Mesothelial cell of epicardium (in vitro differentiated cells): ENCODE results near the gene ZNF586. TPM values are rescaled to one million over a fixed set of nuclear protein-coding genes. Genes with fewer than 3 reads are reported as not detected.
"Not testable (repeated sequence)": the region's sequence is repeated elsewhere in the genome, so short reads cannot be mapped to it uniquely, and the experiment has no call there.

ENCODE experiments used
- DNase-seq, 2 experiments: peaks; one replicate each; pipeline ENCODE4 v3.0.0; 2021; ENCODE audit warnings: low spot score in 2 of 2; ENCODE audit not compliant: unreplicated experiment in 2 of 2
- H3K27ac Mint-ChIP-seq: 2 replicates; pipeline ENCODE4 v1.8.0; 2021; ENCODE audit warnings: mixed read lengths
- H3K27me3 Mint-ChIP-seq: 2 replicates; pipeline ENCODE4 v1.8.0; 2021; ENCODE audit warnings: low read depth, mixed read lengths
- H3K36me3 Mint-ChIP-seq: 2 replicates; pipeline ENCODE4 v1.8.0; 2021; ENCODE audit warnings: mixed read lengths
- H3K4me1 Mint-ChIP-seq: 2 replicates; pipeline ENCODE4 v1.8.0; 2021; ENCODE audit warnings: mixed read lengths
- H3K4me3 Mint-ChIP-seq: 2 replicates; pipeline ENCODE4 v1.8.0; 2021; ENCODE audit warnings: mild to moderate bottlenecking, moderate library complexity, mixed read lengths
- H3K9me3 Mint-ChIP-seq: 2 replicates; pipeline ENCODE4 v1.8.0; 2021; ENCODE audit warnings: mixed read lengths
- CTCF ChIP-seq: fragments of 200-600 bp; sonication (generic); IDR thresholded peaks from one replicate; pipeline ENCODE4 v1.5.0; 2021; ENCODE audit warnings: antibody characterized with exemption; ENCODE audit not compliant: unreplicated experiment
- total RNA-seq: library from RNA; stranded (reverse); gene quantifications from 3 replicates; pipeline ENCODE4 v1.2.1, GENCODE V29; 2021

Gene ZNF586
- total RNA-seq, 1 donor from 2014 or later: 31.3 TPM

- no peak for TF ChIP-seq CTCF
- Mint-ChIP-seq H3K27ac (peak overlapping the region; percentile 92), H3K4me3 (no peak overlapping the region)
Measured at GRCh38 chr19:57816652-57817051, 47.2 kb downstream of the ZNF586 start.

GRCh38 chr19:57817976-57818375 is 48.5 kb downstream of the ZNF586 start:
- no peak for DNase-seq
- peaks cover 59% of the 10 kb centered on the region for H3K4me1 Mint-ChIP-seq
- H3K27ac Mint-ChIP-seq: no peak overlapping the region
- H3K4me3 Mint-ChIP-seq: no peak overlapping the region
- no peaks in the 10 kb centered on the region for H3K9me3 Mint-ChIP-seq
- no peak for TF ChIP-seq CTCF
- no peaks in the 10 kb centered on the region for H3K27me3 Mint-ChIP-seq
- peaks cover 8% of the 10 kb centered on the region for H3K36me3 Mint-ChIP-seq

More at GRCh38 chr19:57816652-57817051, 47.2 kb downstream of the ZNF586 start:
- Mint-ChIP-seq H3K4me1 (peaks cover 59% of the 10 kb centered on the region), H3K36me3 (peaks cover 9% of the 10 kb centered on the region), H3K9me3 (no peaks in the 10 kb centered on the region), H3K27me3 (no peaks in the 10 kb centered on the region)
- DNase-seq: no peak

- Mint-ChIP-seq H3K4me1 (peaks cover 57% of the 10 kb centered on the region), H3K9me3 (no peaks in the 10 kb centered on the region), H3K4me3 (peak overlapping the region; percentile 95), H3K36me3 (peaks cover 8% of the 10 kb centered on the region), H3K27ac (peak overlapping the region; percentile 66), H3K27me3 (no peaks in the 10 kb centered on the region)
- no peak for TF ChIP-seq CTCF
- no peak for DNase-seq
Measured at GRCh38 chr19:57818378-57818777, 48.9 kb downstream of the ZNF586 start.

- peaks cover 52% of the 10 kb centered on the region for H3K4me1 Mint-ChIP-seq
- H3K36me3 Mint-ChIP-seq: peaks cover 8% of the 10 kb centered on the region
- no peak for TF ChIP-seq CTCF
- no peaks in the 10 kb centered on the region for H3K9me3 Mint-ChIP-seq
- no peaks in the 10 kb centered on the region for H3K27me3 Mint-ChIP-seq
- peak overlapping the region; percentile 98 for H3K27ac Mint-ChIP-seq
- peak; percentile 59 to 74 for DNase-seq
- H3K4me3 Mint-ChIP-seq: peak overlapping the region; percentile 95
Measured at GRCh38 chr19:57819475-57820148, 50.1 kb downstream of the ZNF586 start.

- no peaks in the 10 kb centered on the region for H3K27me3 Mint-ChIP-seq
- TF ChIP-seq CTCF: no peak
- peaks cover 44% of the 10 kb centered on the region for H3K4me1 Mint-ChIP-seq
- H3K27ac Mint-ChIP-seq: peak overlapping the region; percentile 98
- H3K4me3 Mint-ChIP-seq: peak overlapping the region; percentile 95
- no peak for DNase-seq
- H3K9me3 Mint-ChIP-seq: no peaks in the 10 kb centered on the region
- H3K36me3 Mint-ChIP-seq: peaks cover 8% of the 10 kb centered on the region
Measured at GRCh38 chr19:57820599-57820998, 51.1 kb downstream of the ZNF586 start.

- H3K27me3 Mint-ChIP-seq, H3K36me3 Mint-ChIP-seq, H3K9me3 Mint-ChIP-seq, DNase-seq: not testable (repeated sequence)
- Mint-ChIP-seq H3K4me1 (peaks cover 39% of the 10 kb centered on the region), H3K4me3 (peak overlapping the region; percentile 95), H3K27ac (peak overlapping the region; percentile 98)
Measured at GRCh38 chr19:57821095-57821494, 51.6 kb downstream of the ZNF586 start.

GRCh38 chr19:57821501-57821900 is 52.0 kb downstream of the ZNF586 start:
- H3K4me3 Mint-ChIP-seq, DNase-seq, H3K27me3 Mint-ChIP-seq, H3K27ac Mint-ChIP-seq, H3K9me3 Mint-ChIP-seq: not testable (repeated sequence)
- Mint-ChIP-seq H3K36me3 (peaks cover 13% of the 10 kb centered on the region), H3K4me1 (peaks cover 35% of the 10 kb centered on the region)

- peaks cover 39% of the 10 kb centered on the region for H3K4me1 Mint-ChIP-seq
- H3K27ac Mint-ChIP-seq, H3K27me3 Mint-ChIP-seq, DNase-seq, H3K4me3 Mint-ChIP-seq, H3K9me3 Mint-ChIP-seq: not testable (repeated sequence)
- peaks cover 21% of the 10 kb centered on the region for H3K36me3 Mint-ChIP-seq
Measured at GRCh38 chr19:57823155-57823554, 53.7 kb downstream of the ZNF586 start.

GRCh38 chr19:57823608-57824007 is 54.1 kb downstream of the ZNF586 start:
- peaks cover 36% of the 10 kb centered on the region for H3K4me1 Mint-ChIP-seq
- H3K27me3 Mint-ChIP-seq: not testable (repeated sequence)

More at GRCh38 chr19:57823608-57824007, 54.1 kb downstream of the ZNF586 start:
- not testable (repeated sequence) for H3K27ac Mint-ChIP-seq, DNase-seq, H3K4me3 Mint-ChIP-seq, H3K9me3 Mint-ChIP-seq
- peaks cover 21% of the 10 kb centered on the region for H3K36me3 Mint-ChIP-seq
